Measurements from ENCODE around the gene ZNF761.

- TF ChIP-seq CTCF (IDR thresholded peaks at IDR 0.05; ENCODE audit: low read depth, low read length, poor library complexity, severe bottlenecking) (no peak), EZH2phosphoT487 (IDR thresholded peaks at IDR 0.05; ENCODE audit: borderline replicate concordance, low read length) (no peak)
Observed at GRCh38 chr19:53471916-53472315, 40.1 kb downstream of the ZNF761 start.
